ENCODE data around the gene MPP1. TPM values are rescaled to one million over a fixed set of nuclear protein-coding genes. Genes with fewer than 3 reads are reported as not detected.

MPP1 gene
- total RNA-seq, 1 experiment from 2014 or later = 27.0 TPM

DNA sequence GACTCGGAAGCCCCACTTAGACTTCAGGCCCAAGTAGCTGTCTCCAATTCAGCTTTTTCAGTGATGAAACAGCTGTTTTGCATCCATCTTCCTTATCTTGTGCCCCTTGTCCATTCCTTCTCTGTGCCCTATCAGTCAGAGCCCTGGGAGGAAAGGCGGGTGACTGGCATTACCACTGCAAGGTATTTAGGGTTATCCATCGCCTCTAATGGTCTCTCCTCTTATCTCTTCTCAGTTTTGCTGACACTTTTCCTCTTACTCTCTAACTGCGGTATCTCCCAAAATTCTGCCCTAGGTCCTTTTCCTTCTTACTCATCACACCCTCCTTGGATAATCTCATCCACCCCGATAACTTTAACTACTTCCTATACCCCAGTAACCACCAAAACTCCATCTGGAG lies 68.1 kb downstream of the MPP1 start:
- POLR2A ChIA-PET = no interaction called here
- no peak overlapping the region for H3K27ac Mint-ChIP-seq (ENCODE audit: unreplicated experiment)
- H3K4me1 Mint-ChIP-seq (ENCODE audit: low read depth, unreplicated experiment) = no peaks in the 10 kb centered on the region

DNA sequence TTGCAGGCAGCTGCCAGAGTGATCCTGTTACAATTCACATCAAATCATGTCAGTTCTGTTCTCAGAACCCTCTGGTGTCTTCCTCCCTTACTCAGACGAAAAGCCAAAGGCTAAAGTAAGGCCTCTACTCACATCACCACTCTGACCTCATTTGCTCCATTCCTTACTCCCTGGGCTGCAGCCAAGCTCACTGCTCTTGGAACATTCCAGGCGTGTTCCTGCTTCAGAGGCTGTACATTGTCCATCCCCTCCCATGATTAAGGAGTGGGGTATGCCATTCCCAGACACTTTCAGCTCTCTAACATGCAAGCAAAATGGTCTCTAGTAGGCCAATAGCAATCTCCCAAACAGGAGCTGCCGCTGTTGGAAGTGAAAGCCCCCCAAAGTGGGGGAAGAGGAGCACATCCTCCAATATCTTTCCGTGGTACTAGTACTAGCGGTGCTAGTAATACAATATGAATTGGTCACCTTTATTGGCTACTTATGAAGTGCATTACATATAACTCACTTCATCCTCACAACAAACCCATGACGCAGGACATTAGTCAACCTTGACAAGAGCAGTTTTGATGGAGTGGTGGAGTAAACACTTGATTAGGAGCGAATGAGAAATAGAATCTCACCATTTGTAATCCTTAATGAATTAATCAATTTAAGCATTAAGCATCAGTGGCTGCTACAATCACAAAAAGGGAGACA lies 69.4 kb downstream of the MPP1 start:
- Mint-ChIP-seq H3K4me3 (ENCODE audit: unreplicated experiment) (no peak overlapping the region), H3K27ac (ENCODE audit: unreplicated experiment) (no peak overlapping the region), H3K27me3 (ENCODE audit: insufficient read depth, unreplicated experiment) (peaks cover 14% of the 10 kb centered on the region), H3K36me3 (ENCODE audit: insufficient read depth, unreplicated experiment) (no peaks in the 10 kb centered on the region), H3K9me3 (ENCODE audit: unreplicated experiment) (no peaks in the 10 kb centered on the region), H3K4me1 (ENCODE audit: low read depth, unreplicated experiment) (no peaks in the 10 kb centered on the region)
- intact Hi-C loops (cut with micrococcal nuclease; ENCODE audit: unreplicated experiment) = no loop called here
- POLR2A ChIA-PET = no interaction called here
- TF ChIP-seq, protein P1, sequence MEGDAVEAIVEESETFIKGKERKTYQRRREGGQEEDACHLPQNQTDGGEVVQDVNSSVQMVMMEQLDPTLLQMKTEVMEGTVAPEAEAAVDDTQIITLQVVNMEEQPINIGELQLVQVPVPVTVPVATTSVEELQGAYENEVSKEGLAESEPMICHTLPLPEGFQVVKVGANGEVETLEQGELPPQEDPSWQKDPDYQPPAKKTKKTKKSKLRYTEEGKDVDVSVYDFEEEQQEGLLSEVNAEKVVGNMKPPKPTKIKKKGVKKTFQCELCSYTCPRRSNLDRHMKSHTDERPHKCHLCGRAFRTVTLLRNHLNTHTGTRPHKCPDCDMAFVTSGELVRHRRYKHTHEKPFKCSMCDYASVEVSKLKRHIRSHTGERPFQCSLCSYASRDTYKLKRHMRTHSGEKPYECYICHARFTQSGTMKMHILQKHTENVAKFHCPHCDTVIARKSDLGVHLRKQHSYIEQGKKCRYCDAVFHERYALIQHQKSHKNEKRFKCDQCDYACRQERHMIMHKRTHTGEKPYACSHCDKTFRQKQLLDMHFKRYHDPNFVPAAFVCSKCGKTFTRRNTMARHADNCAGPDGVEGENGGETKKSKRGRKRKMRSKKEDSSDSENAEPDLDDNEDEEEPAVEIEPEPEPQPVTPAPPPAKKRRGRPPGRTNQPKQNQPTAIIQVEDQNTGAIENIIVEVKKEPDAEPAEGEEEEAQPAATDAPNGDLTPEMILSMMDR (IDR thresholded peaks at IDR 0.05; ENCODE audit: insufficient read depth in 1 of 2, low read depth in 1 of 2, low read length in 1 of 2, severe bottlenecking in 1 of 2, unreplicated experiment in 1 of 2) = no peak
- Histone ChIP-seq H3K27me3 (replicated peaks; ENCODE audit: control insufficient read depth, insufficient read depth, low read length) (no peaks in the 10 kb centered on the region; the same call in 1 of the 2 replicates), H3K9me3 (no peaks in the 10 kb centered on the region), H3K4me1 (no peaks in the 10 kb centered on the region), H3K4me3 (ENCODE audit: low read depth, low read length) (no peak overlapping the region), H3K36me3 (ENCODE audit: control insufficient read depth, insufficient read depth, low read length) (no peaks in the 10 kb centered on the region)
- no TSS peak for BruUV-seq (replicated peaks)
- DNase-seq = no peak
- CTCF ChIA-PET = no interaction called here

More for the DNA sequence above, 68.1 kb downstream of the MPP1 start:
- Mint-ChIP-seq H3K4me3 (ENCODE audit: unreplicated experiment) (no peak overlapping the region), H3K36me3 (ENCODE audit: insufficient read depth, unreplicated experiment) (no peaks in the 10 kb centered on the region), H3K27me3 (ENCODE audit: insufficient read depth, unreplicated experiment) (peaks cover 11% of the 10 kb centered on the region), H3K9me3 (ENCODE audit: unreplicated experiment) (no peaks in the 10 kb centered on the region)
- Histone ChIP-seq H3K9me3 (no peaks in the 10 kb centered on the region), H3K27me3 (replicated peaks; ENCODE audit: control insufficient read depth, insufficient read depth, low read length) (no peaks in the 10 kb centered on the region; the same call in 1 of the 2 replicates), H3K36me3 (ENCODE audit: control insufficient read depth, insufficient read depth, low read length) (no peaks in the 10 kb centered on the region), H3K4me3 (ENCODE audit: low read depth, low read length) (no peak overlapping the region), H3K4me1 (no peaks in the 10 kb centered on the region)
- DNase-seq = no peak
- BruUV-seq (replicated peaks) = no TSS peak
- TF ChIP-seq, protein P1 (IDR thresholded peaks at IDR 0.05; ENCODE audit: insufficient read depth in 1 of 2, low read depth in 1 of 2, low read length in 1 of 2, severe bottlenecking in 1 of 2, unreplicated experiment in 1 of 2) = no peak
- intact Hi-C loops (cut with micrococcal nuclease; ENCODE audit: unreplicated experiment) = no loop called here
- CTCF ChIA-PET = no interaction called here

DNA sequence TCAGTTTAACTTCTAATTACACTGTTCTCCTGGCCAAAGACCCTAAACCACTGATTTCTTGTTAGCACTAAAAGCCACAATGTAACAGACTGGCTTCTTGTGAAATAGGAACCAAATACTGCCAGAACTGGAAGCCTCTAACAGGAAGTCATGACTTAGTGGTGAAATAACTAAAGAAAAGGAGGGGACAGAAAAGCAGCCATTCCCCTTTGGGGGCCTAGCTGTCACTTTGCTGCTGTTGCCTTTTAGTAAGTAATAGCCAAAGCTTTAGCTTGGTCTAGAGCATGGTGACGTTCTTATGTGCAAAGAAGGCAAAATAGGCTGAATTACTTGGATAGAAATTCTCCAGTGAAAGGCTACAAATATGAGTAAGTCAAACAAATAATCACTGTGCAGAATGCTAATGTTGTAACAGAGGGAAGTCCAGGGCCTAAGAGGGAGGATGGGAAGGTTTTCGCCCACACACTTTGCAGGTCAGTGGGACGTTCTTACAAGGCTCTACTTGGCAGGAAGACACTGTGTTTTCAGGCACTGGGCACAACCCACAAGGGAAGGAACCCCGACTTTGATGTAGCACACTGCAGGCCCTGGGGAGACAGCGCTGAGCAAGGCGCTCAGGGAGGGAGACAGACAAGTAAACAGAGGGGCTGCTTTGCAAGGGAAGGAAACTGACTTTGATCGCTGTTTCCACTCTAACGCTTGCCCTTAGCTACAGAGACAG lies 71.1 kb downstream of the MPP1 start:
- H3K9me3 Mint-ChIP-seq (ENCODE audit: unreplicated experiment) = no peaks in the 10 kb centered on the region
- no peaks in the 10 kb centered on the region; the same call in 1 of the 2 replicates for H3K27me3 ChIP-seq (replicated peaks; ENCODE audit: control insufficient read depth, insufficient read depth, low read length)
- no peaks in the 10 kb centered on the region for H3K9me3 ChIP-seq
- ChIA-PET POLR2A (no interaction called here), CTCF (no interaction called here)
- H3K4me3 Mint-ChIP-seq (ENCODE audit: unreplicated experiment) = no peak overlapping the region
- no peak overlapping the region for H3K4me3 ChIP-seq (ENCODE audit: low read depth, low read length)
- H3K4me1 ChIP-seq = no peaks in the 10 kb centered on the region
- TF ChIP-seq, protein P1 (IDR thresholded peaks at IDR 0.05; ENCODE audit: insufficient read depth in 1 of 2, low read depth in 1 of 2, low read length in 1 of 2, severe bottlenecking in 1 of 2, unreplicated experiment in 1 of 2) = no peak
- no peak overlapping the region for H3K27ac Mint-ChIP-seq (ENCODE audit: unreplicated experiment)
- H3K4me1 Mint-ChIP-seq (ENCODE audit: low read depth, unreplicated experiment) = no peaks in the 10 kb centered on the region
- peaks cover 14% of the 10 kb centered on the region for H3K27me3 Mint-ChIP-seq (ENCODE audit: insufficient read depth, unreplicated experiment)
- intact Hi-C loops (cut with micrococcal nuclease; ENCODE audit: unreplicated experiment) = no loop called here
- DNase-seq = no peak
- no peaks in the 10 kb centered on the region for H3K36me3 ChIP-seq (ENCODE audit: control insufficient read depth, insufficient read depth, low read length)
- no peaks in the 10 kb centered on the region for H3K36me3 Mint-ChIP-seq (ENCODE audit: insufficient read depth, unreplicated experiment)
- no TSS peak for BruUV-seq (replicated peaks)
